RCC 7860 (cell line): ENCODE measurements around the gene MAP3K19.

Experiments used
- DNase-seq: peaks from one replicate; pipeline ENCODE4 v3.0.0-alpha.2; 2015; ENCODE audit warnings: low spot score
- FAIRE-seq: peaks from 2 replicates; lab custom pipeline; 2012; peaks lifted over from hg19 to GRCh38; lab: Jason Lieb, UNC

Gene MAP3K19

GRCh38 chr2:134934641-134935040 lies 112.6 kb downstream of the MAP3K19 start:
- FAIRE-seq (no peak), DNase-seq (no peak)

- no peak for DNase-seq
- no peak for FAIRE-seq
These were observed 113.1 kb downstream of the MAP3K19 start for GRCh38 chr2:134934150-134934549.

DNA sequence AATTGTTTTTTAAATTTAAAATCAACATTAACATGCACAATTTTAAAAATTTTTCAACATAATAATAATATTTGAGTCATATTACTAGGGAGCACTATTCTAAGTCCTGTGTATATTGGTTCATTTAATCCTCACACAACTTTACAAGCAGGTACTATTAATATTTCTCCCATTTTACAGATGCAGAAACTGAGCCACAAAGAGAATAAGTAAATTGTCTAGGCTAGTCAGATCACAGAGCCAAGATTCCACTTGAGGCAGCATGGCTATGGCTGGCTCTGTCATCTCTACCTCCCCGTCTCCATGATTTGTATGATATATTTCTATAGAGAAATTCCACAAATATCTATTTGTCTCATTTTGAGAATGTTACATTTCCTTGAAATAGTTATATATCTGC lies 113.5 kb downstream of the MAP3K19 start:
- FAIRE-seq = no peak
- no peak for DNase-seq

DNA sequence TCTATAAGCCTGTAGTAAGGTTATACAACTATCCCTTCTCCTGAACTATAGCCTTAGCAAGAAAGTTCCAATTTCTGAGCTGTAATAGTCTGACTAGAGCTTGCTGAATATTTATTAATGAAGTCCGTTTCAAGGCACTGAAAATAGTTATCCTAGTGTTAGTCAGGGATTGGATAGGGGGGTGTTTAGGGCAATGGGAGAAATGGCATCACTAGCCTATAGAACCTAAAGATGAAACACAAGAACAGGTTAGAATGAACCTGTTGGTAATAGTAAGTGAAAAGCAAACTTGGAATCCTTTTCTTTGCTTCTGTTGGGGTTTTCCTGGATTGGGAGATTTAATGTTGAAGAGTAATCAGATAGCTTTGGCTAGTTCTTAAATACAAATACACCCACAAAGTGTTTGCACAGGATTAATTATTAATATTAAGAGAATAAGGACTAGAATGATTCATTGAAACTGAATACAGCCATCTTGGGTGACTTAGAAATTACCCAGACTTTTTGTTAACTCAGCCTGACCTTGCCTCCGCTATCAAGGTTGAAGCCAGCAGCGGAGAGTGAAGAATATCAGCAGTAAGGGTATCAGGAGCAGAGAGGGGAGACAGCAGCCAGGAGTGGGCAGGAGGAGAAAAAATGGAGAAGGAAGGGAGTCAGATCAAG lies 114.3 kb downstream of the MAP3K19 start:
- DNase-seq (peak; percentile 41), FAIRE-seq (peak; percentile 87)

GRCh38 chr2:134927195-134927594 lies 120.1 kb downstream of the MAP3K19 start:
- DNase-seq (no peak), FAIRE-seq (peak; percentile 89)

DNA sequence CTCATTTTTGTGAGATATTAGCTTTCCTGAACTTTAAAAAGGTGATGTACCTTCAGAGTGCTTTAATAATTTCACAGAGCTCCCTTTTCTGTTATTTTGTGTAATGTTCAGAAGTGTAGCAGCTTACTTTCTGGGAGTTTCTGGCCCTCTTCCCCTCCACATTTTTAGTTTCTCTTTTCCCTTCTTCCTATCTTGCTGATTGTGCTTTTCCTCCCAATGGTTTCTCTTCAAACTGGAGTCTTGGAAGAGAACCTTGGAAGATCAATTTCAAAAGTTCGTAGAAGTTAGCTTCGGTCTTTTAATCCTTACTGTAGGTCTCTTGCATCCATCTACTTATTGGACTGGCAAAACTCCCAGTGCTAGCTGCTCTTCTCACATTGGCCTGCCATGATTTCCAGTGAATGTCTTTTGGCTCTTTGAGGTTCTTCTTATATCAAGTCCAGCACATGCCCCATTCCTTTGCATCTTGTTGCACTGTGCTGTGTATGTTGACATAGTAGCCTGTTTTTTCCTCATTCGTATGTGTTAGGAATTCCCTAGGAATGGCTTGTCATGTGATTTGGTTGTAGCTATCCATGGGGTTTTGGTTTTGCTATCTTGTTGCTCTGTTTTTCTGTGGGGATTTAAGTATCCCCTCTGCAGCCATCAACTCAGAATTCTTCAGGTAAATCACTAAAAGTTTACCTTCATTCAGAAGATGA lies 120.9 kb downstream of the MAP3K19 start:
- FAIRE-seq = no peak
- DNase-seq = no peak

- FAIRE-seq (no peak), DNase-seq (no peak)
These were observed 122.3 kb downstream of the MAP3K19 start for GRCh38 chr2:134924912-134925311.

GRCh38 chr2:134919341-134920210 lies 127.7 kb downstream of the MAP3K19 start:
- FAIRE-seq (no peak), DNase-seq (no peak)

DNA sequence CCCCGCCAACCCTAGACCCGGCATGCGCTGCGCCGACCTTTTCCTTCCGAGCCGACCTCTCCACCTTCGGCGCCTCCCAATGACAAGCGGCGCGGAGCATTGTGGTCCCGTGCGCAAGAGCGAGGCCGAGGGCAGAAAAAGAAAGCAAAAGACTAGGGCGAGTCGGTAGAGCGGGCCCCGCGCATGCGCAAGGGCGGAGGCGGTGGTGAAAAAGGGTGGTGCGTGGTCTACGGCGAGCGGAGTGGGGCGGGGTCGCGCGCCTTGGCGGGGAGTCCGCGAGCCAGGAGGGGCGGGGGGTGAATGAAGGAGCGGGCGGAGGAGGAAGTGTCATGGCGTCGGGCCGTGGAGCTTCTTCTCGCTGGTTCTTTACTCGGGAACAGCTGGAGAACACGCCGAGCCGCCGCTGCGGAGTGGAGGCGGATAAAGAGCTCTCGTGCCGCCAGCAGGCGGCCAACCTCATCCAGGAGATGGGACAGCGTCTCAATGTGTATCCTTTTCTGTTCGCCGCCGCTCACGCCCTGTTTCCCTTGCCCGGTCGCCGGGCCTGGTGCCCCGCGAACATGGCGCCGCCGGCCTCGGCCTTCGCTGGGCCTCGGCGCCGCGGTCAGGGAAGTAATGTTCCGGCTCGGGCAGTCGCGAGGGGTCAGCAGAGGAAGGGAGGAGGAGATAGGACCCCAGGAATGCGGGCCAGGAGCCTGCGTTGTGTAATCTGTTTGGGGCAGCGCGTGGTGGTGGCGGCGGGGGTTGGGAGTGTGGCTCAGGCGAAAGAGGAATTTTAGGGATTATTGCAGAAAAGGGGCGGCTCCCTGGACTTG lies 128.5 kb downstream of the MAP3K19 start, which contains the start of gene CCNT2:
CCNT2 (plus strand) TSS at position 297 of the 815 bp plus-strand sequence; CDS start at position 330, 33 bp downstream.
- FAIRE-seq = peak; percentile 84
- peak; percentile 98 for DNase-seq

DNA sequence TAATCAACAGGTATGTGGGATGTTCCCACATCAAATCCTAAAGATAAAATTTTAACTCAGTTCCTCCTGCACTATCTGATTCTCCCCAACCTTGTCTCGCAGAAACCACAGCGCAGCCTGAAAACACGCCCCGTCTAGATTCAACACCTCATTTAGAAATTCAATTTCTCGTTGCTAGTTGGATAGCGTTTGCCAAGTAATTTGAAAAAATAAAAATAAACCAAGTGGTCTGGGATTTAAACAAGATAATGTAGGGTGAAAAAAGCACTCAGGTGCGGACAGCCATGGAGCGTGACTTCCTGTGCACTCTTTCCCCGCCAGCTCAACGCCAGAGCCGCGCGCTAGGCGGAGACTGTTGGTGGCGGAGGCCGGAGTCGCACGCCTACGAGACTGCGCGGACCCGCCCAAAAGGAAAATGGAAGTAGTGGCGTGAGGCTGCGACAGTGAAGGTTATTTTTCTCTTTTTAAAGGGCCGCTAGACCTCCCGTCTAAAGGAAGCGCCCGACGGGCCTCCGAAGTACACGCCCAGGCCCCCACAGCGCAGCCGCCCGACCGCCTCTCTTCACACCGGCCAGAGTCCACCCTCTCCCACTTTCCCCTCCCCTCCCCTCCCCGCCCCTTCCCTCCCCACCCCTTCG lies 129.2 kb downstream of the MAP3K19 start:
- FAIRE-seq = peak; percentile 77

GRCh38 chr2:134917360-134917865 lies 129.8 kb downstream of the MAP3K19 start:
- FAIRE-seq = no peak
- DNase-seq = no peak

More for the DNA sequence above, 129.2 kb downstream of the MAP3K19 start:
- no peak for DNase-seq
